GM18861 (cell line): ENCODE results near the gene ZMYND19.
"Not testable (repeated sequence)": the region's sequence is repeated elsewhere in the genome, so short reads cannot be mapped to it uniquely, and the experiment has no call there.

Experiments
- ATAC-seq: cut with Tn5 transposase; IDR thresholded peaks from one replicate; pipeline ENCODE4 v1.9.1; 2021; ENCODE audit not compliant: unreplicated experiment

Gene ZMYND19

DNA sequence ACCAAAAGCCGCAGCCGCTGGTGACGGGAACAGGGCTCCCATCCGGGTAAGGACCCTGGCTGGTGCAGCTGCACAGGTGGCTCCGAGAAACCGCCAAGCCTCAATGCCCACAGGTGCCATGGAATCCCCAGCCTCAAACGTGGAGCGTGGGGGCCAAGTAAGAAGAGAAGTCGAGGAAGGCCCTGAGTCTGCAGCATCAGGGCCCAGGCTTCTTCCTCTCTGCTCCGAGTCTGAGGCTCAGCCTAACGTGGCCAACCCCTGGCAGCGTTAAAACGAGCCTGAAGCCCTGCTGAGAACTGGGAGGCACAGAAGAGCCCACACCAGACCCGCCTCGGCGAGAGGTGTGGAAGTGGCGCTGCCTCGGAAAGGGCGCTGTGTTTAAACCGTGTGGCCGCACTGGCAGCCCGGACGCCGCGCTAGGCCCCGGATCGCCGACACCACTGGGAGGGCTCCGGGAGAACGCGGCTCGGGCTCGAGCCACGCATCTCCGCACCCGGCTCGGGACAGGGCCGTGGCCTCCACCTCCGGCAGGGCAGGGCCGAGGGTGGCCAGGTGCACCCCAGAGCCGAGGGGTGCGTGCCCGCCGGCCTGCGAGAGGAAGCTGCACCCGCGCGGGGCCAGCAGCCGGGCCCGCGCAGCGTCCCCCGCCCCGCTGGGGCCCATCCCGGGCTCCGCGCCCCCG lies 730 bp downstream of the ZMYND19 start:
- peak; percentile 19 for ATAC-seq

DNA sequence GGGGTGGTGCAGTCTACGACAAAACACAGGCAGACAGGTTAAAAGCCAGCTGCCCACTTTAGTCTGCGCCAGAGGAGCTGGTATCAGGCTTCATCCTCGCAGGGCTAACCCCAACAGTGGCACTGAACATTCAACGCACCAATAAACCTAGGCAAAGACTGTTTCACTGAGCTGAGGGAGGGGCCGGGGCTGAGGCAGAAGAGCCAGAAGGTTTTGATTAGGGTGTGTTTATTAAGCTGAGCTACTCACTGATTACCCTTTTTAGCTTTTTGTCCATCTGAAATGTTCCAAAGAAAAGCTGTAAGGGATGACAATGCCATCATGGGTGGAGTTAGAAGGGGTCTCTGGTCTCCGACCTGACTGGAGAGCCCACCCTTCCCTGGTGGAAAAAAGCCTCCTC lies 1.4 kb downstream of the ZMYND19 start:
- ATAC-seq, result no peak

DNA sequence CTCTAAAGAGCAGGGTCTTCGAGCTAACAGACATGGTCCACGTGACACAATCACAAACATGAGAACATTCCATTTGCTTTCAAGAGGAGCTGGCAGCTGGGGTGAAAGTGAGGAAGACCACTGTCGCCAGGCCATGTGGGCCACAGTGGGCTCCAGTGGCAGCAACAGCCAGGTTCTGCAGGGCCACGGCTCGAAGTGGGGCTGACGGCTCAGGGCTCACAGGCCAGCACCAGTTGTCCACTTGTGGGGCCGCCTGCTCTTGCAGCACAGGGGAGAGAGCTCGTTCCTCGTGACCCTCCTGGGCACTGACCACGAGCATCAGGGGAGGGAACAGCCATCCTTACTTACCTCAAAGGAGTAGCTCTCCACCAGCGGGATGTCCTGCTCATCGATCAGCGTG lies 2.0 kb downstream of the ZMYND19 start:
- no peak for ATAC-seq

DNA sequence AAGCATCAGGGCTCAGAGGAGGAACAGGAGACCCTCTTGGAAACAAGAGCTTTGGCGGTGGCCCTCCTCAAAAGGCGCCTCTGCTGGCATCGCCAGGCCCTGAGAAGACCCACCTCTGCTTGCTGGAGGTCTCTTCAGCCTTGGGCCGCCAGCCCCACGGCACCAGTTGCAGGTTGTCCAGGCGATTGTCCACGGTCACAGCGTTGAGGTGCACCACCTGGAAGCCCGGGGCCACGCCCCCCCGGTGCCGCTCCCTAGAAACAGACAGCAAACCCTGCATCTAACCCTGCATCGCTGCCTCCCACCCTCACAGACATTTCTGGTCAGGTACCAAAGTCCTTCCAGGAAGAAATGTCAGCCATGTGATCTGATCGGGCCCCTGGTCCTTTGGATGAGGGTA lies 3.5 kb downstream of the ZMYND19 start:
- no peak for ATAC-seq

DNA sequence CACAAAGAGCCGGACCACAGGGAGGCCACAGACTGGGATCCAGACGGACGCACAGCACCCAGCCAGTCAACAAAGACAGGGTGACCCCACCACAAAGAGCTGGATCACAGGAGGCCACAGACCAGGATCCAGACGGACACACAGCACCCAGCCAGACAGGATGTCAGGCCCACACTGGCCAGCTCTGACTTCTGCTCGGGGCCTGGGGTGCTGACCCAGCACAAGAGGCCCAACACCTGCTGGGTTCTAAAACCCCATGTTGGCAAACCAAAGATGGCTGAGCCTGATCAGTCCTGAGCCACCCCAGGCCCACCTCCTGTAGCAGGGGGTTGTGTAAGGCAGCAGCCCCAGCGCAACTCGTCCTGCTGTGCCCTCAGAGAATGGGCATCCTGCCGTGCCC lies 6.4 kb downstream of the ZMYND19 start:
- ATAC-seq, result no peak

DNA sequence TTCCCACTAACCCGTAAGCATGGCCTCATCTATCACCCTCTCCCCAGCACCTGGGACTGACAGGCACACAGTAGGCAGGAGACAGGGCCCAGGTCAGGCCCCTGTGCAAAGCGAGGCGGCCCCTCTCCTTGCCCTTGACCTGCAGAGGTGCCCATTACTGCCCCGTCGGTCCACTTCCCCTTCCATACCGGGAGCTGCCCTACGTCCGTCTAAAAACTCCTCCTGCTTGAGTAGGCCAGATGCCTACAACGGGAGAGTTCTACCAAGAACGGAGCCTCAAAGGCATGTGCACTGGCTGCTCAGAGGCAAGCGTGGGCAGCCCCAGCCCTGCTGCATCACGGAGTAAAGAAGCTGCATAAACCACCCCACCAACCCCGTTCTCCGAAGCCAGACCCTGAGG lies 7.0 kb downstream of the ZMYND19 start:
- no peak for ATAC-seq

DNA sequence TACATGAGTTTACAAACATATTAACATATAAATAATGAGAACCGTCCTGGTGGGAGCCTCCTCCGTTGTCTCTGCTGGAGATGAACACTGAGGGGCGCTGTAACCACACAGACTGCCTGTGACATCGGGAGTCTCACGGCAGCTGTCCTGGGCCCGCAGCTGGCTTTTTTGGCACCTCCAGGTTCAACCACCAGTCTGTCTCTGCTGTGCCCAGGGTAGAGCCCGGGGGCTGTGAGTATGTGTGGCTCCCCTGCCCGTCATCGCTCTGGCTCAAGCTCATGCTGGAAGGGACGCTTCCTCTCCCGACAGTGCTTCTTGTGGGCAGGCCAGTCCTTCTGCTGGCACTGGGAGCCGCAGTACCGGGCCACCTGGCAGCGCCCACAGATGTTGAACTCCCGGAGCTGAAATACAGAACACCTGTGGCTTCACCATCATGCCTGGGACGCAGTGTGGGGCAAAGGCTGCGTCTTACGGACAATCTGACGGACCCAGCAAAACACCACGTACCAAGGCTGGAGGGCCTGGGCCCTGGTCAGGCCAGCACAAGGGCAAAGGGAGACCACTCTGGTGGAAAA lies 7.9 kb downstream of the ZMYND19 start:
- ATAC-seq, result no peak

DNA sequence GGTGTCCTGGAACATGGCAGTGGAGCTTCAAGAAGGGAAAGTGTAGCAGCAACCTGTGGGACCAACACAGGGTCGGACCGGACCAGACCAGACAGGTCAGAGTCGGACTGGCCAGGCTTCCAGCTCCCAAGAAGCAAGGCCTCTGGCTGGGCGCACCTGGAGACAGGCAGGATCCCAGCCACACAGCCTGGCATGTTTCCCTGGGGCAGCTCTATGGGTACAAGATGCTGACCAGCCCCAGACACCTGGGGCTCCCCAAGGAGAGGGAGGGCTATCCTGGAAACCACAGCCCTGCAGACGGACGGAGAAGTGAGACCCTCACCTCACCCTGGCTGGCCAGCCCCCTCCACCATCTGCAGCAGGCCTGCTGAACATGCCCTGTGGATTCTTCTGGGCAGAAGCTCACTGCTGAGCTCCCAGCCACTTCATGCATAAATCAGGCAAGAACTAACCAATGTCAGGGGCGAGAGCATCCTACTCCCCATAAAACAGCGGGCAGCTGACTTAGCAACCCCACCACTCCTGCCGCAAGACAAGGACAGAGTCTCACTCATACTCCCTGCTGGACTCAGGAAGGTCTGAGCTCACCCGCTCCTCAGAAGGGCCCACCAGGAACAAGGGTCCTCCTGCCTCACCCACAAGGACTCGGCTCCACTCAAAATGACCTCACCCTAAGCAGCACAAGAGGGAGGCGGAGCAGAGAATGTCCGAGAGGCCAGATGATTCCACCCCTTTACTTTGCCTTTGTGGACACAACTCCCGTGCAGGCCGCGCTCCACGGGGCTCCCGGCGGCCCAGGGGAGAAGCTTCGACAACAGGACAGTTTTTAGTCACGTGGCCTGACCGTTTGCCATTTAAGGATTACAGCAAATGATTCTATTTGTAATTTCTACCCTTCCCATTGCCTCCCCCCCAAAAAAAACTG lies 8.7 kb downstream of the ZMYND19 start:
- no peak for ATAC-seq

DNA sequence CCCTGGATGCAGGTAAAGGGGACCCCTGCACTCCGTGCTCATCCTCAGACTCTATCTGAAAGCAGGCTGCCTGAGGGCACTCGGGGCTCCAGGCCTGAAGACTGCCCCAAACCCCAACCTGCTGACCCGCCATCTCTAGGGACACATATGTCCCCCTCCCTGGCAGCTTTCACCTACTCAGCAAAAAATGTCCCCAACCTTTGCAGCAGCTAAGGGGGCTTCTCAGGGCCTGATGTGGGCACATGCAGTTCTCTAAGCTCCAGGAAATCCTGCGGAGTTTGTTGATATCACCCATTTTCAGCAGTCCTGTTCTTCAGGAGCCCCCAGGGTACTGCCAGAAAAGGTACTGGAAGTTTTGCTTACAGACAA lies 9.4 kb downstream of the ZMYND19 start:
- no peak for ATAC-seq

DNA sequence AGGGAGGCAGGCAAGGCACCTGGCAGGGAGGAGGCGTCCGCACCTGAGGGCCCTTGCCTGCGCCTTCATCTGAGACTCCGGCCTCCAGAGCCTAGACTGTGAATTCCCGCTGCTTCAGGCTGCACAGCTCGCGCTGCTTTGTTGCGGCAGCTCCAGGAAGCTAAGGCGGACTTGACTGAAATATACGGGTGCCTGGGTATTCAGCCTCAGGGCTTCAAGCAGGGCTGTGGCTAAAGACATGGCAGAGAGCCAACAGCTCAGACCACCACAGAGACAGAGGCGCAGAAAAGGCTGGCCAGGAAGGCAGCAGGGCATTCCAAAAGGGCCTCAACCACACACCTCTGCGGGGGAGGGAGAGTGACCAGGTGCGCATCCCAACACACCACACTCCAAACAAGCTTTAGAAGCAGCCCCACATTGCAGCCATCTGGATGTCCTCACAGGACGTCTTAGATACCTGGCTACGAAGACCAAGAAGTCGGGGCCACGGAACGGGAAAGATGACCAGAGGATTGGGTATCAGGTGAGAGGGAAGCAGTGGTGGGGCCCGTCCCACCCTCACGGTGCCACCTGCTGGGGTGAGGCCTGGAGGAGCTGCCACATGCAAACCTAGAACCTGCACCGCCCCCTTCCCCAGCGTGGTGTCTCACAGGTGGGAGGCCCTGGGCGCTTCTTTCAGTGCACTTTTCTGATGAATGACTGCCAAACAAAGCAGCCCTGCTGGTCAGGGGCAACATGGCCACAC lies 9.9 kb downstream of the ZMYND19 start:
- no peak for ATAC-seq

DNA sequence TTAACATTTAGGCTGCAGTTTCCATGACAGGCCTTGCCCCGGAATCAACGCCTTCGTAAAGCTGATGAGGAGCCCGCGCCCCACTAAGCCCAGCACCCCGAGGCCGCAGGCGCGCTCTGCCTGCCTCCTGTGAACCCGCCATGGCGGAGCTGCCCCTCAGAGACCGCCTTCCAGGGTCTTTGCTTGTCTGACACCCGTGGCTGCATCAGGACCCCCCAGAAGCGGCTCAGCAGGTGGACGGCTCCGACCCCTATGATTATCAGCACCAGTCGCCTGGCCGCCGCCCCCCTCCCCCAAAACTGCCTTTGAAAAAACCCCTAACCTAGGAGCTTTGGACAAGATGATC lies 11.1 kb downstream of the ZMYND19 start:
- ATAC-seq, result no peak

DNA sequence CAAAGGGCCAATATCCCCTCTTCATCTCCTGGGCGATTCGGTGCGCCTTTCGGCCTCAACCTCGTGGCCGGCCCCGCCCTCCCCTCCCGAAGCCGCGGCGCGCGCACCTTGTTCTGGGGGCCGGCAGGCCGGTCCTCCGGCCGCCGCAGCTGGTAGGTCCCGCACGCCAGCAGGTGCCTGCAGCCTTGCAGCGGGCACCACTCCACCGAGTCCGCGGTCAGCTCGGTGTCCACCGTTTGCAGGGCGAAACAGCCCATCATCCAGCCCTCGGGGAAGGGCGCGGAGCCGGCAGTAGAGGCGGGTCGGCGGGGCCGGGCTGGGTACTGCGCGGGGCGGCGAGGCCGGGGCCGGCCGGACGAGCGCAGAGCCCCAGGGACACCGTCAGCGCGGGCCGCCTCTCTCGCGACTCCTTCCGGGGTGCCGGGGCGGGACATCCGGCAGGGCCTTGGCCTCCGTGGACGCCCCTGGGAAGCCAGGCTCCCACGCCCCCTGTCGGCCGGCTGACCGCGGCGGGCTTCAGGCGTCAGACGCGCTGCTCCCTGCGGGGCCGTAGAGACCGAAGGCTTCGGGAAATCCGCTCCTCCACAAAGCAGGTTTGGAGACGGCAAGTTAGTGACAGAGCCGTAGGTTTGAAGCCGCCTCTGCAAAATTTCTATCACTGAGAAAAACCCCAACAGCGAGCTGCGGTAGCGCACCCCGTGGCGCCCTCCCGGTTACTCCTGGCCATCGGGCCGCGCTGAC lies 11.6 kb downstream of the ZMYND19 start, which contains the start of gene DPH7:
DPH7 (minus strand) TSS at position 408 of the 741 bp plus-strand sequence; CDS start at position 260, 148 bp downstream.
- peak; percentile 78 for ATAC-seq

DNA sequence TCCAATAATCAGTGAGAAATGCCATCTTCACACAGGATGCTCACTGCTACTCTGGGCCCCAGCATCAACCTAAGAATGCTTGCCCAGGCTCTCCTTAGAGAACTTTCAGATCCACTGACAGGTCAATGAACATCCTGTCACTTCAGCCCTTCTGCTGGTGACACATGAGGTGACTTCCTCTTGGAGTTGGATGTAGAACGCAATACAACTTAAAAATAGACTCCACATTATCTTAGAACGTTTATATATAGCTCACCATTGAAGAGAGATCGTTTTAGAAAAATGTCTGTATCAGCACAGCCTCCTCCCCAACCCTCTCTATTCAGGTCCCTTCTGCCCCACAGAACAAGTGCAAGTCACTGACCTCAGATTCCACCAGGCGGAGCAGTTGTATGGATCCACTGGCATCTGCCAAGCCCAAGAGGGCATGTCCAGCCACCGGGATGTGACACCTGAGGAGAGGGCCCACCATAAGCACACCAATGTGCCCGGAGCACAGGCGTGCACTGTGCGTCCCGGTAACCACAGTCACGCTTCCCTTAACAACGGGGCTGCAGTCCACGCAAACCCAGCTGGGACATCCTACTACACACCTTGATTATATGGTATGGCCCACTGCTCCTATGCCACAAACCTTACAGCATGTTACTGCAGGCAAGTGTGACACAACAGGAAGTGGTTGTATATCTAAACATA lies 14.4 kb downstream of the ZMYND19 start:
- no peak for ATAC-seq

DNA sequence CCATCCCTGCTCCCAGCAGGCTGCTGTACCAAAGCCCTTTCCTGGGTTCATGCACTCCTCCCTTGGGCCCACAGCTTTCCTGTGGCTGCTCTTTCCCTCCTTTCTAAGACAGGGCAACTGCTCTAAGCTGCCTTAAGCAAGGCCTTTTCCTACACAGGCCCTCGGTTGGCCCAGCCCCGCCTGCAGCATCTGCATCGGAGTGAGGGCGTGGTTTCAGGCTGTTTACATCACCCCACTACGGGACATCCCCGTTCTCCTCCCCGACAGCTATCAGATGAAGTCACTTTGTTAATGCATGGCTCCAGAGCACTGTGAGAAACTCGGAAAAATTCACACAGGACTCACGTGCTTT lies 15.0 kb downstream of the ZMYND19 start:
- ATAC-seq, result no peak

DNA sequence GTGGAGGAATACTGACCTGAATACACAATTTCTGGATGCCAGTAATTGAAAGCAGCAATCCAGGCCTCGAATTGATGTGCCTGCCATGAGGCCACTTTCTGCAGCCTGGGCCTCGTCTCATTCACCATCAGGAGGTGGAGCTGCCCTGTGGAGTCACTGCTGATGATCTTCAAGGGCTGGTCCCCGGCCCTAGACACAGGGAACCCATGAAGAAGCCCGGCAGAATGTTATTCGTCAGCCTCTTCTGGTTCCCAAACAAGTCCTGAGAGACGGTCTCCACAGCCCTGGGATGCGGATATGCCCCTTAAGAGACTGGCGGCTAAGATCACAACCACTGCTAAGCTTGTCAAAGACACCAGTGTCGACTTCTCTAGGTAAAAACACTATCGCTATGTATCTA lies 16.1 kb downstream of the ZMYND19 start:
- ATAC-seq, result no peak

DNA sequence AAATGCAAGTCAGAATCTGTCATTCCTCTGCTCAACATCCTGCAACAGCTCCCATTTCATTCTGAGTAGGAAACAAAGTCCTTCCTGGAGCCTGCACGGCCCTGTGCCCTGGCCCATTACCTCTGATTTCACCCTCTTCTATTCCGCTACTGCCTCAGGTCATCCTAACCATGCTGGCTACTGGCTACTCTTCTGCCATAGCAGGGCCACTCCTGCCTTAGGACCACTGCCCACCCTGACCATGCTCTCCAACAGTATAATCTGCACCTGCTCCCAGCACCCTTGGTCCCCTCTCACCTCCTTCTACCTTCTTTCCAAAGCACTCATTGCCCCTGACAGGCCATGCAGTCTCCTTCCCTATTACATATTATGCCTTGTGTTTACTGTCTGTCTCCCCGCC lies 19.7 kb downstream of the ZMYND19 start:
- ATAC-seq, result no peak

DNA sequence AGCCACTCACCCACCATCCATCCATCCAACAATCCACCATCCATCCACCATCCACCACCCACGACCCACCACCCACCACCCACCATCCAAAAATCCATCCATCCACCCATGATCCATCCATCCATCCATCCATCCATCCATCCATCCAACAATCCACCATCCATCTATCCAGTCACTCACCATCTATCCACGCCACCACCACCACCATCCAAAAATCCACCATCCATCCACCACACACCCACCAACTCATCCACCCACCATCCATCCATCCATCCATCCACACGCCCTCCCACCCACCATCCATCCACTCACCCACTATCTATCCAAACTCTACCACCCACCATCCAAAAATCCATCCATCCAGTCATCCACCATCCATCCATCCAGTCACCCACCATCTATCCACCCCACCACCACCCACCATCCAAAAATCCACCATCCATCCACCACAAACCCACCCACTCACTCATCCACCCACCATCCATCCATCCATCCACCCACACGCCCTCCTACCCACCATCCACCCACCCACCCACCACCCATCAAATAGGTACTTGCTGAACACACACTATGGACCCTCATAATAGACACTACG lies 20.6 kb downstream of the ZMYND19 start:
- no peak for ATAC-seq

DNA sequence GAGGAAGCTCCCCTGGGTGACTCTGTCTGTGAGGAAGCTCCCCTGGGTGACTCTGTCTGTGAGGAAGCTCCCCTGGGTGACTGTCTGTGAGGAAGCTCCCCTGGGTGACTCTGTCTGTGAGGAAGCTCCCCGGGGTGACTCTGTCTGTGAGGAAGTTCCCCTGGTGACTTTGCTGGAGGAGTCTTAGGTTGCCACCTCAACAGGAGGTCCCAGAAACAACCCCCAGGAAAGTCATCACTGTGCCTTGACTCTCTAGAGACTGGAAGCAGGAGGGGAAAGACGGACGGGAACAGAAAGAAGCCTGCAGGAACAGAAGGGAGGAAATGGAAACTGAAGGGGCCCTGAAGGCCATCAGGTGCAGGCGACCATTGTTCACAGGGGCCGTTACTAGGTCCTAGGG lies 21.9 kb downstream of the ZMYND19 start:
- ATAC-seq, result not testable (repeated sequence)

DNA sequence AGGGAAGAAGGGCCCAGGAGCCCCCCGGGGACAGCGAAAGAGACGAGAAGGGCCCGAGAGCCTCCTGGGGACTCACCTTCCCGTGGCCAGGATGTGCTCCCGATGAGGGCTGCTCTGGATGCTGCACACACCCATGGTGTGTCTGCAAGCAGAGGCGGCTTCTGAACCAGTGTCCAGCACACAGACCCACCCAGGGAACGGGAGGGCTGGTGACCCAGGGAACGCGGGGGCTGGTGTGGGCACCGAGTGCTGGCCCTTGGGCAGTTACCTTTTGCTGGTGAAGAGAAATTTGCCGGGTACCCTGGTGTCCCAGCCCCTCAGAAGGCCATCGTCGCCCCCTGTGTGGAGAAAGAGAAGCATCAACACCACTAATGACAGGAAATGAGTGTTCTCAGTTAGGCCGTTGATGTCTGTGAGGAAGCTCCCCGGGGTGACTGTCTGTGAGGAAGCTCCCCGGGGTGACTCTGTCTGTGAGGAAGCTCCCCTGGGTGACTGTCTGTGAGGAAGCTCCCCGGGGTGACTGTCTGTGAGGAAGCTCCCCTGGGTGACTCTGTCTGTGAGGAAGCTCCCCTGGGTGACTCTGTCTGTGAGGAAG lies 25.4 kb downstream of the ZMYND19 start:
- ATAC-seq, result no peak
